GOT3 (cell line): ENCODE results near the gene FMOD.

Experiments
- DNase-seq: peaks from one replicate; lab custom pipeline; 2025; ENCODE audit warnings: mixed read lengths; lab: John Stamatoyannopoulos, UW

Gene FMOD

DNA sequence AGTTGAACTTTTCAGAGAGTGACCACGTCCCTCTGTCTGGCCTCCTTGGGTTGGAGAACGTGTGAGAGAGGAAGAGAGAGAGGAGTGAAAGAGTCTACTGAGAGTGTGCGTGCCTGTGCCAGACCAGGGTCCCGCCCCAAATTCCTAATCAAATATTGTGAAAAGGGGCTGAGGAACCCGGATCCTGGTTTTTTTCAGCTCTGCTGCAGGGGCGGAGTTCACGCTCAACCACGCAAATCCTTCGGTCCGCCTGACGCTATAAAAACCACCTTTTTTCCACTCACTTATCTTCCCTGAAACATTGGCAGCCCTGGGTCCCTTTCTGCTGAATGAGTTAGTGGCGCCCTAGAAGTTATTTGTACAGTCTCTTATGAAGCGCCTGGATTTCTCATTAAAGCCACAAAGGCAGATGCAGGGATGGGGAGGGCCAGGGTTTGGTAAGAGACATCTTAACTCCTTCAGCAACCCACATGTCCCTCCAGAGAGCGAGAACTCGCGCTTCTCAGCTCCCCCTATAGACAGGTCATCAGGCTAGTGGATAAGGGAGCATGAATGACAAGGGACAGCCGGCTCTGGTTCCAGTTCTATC lies at the start of gene FMOD:
TSS of gene FMOD (minus strand) at position 86 of the 589 bp plus-strand sequence. CDS start 2,852 bp downstream, outside the sequence.
- DNase-seq: no peak

DNA sequence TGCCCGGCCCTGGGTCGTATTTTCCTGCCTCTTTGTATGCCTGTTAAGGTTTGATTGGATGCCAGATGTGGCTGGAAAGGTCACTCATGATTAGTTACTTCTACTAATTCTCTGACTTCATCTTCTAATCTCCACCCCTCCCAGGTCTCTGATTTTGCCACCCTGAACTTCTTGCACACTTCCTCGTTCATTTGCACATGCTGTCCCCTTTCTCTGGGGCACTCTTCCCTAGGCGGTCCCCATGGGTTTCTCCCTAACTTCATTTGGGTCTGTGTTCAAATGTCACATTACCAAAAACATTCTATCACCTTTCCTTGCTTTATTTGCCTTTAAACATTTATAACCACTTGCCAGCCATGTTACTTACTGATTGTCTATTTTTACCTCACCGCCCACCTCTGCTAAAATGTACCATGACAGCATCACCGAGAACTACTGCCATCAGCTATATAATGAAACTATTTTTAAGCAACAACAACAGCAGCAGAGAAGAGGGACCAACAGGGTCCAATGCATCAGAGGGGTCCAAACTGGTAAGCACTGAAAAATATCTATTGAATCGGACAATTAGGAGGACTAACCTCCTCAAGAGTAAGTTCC lies 45.8 kb upstream of the FMOD start:
- DNase-seq: no peak

DNA sequence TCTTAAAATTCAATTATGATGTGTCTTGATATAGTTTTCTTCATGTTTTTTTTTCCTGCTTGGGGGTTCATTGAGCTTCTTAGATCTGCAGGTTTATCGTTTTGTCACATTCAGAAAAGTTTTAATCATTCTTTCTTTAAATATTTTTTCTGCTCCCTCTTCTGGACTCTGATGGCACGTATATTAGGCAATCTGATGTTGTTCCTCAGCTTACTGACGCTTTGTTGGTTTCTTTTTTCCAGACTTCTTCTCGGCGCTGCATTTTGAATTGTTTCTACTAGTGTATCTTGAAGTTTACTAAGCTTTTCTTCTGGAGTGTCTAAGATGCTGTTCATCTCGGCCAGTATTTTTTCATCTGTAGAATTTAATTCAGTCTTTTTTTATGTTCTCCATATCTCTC lies 44.8 kb upstream of the FMOD start:
- no peak for DNase-seq

DNA sequence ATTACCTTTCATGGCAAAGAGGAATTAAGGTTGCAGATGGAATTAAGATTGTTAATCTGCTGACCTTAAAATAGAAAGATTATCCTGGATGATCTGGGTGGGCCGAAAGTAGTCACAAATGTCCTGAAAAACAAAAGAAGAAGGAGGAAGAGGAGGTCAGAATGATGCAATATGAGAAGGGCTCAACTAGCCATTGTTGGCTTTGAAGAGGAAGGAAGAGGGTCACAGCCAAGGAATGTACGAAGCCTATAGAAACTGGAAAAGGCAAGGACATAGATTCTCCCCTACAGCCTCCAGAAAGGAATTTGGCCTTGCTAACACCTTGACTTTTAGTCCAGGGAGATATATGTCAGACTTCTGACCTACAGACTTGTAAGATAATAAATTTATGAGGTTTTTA lies 39.4 kb upstream of the FMOD start:
- DNase-seq: no peak

DNA sequence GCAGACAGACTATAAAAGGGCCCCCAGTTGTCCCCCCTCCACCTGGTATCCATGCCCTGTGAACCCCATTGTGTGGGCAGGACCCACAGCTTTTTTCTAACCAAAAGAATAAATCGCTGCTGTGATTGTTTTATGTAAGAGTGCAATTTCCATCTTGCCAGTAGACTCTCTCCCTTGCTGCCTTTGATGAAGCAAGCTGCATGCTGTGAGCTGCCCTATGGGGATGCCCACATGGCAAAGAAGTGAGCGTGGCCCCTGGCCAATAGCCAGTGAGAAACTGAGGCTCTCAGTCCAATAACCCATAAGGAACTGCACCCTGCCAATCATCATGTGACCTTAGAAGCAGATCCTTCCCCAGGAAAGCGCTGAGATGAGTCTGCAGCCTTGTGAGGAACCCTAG lies 37.8 kb upstream of the FMOD start:
- no peak for DNase-seq

DNA sequence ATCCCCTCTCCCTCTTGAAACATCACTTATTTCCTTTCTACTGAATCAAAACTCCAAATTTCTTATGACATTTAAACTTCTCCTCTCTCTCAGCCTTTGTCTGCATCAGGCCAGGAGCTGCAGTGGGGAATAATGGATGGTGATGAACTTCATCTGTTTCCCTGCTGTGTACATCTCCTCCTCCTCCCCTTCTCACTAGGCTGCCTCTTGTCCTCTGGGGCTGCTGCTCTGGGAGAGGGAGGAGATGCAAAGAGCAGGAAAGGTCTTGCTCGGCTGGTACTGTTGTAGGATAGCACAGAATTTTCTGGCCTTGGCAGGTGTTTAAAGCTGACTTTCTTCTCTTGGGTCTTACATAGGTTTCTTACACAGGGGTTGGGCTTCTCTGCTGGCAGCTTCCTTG lies 31.1 kb upstream of the FMOD start:
- DNase-seq: no peak

DNA sequence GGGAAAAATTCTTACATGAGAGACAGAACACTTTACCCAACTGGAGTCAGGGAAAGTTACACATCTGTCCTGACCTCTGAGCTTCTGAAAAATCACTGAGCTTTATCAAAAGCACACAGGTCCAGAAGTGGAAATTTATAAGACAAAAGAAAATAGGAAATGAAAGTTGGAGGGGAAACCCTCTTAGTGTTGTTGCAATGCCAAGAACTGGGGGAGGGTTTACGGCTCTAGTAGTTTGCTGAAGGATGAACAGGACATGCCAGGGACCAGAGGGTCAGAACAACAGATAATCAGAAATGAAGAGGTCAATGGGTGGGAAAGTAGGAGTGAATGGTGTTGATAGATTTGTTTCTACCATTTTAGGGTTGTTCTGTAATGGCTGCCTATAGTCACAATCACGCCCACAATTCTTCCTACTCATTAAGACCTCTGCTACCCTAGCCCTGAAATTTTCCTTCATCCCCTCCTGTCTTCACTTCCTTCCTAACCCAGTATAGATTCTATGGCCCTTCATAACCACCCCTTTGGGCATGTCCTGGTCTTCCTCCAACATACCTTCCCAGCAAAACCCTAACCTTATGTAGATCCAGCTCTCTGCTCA lies 30.3 kb upstream of the FMOD start:
- no peak for DNase-seq

DNA sequence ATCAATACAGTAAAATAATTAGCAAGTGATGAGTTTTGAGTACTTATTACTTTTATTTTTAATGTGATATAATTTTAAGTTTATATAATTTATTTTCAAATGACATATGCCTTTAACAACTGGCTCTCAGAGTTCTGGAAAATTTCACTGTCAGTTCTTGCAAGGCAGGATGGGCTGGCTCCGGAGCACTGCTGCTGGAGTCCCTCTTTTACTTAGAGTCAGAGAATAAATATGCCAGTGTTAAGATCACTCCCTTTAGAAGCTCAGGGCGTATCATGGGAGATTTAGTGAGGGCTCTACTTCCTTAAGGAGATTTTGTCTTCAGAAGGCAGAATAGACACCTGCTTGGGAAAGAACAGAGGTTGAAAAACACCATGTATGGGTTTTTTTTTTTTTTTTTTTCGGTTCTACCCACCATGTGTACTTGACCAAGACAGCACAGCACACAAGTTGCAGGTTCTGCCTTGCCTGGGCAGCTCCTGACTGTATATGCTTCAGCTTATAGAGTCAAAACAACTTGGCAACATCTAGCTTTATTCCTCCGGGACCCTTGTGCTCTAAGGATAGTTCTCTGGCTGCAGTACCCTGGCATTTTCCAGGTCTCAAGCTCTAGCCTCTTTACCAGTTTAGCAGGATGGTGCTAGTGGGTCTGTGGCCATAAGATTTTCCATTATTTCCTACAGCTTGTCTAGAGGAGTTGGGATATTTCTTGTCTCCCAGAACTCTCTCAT lies 29.7 kb upstream of the FMOD start:
- no peak for DNase-seq

DNA sequence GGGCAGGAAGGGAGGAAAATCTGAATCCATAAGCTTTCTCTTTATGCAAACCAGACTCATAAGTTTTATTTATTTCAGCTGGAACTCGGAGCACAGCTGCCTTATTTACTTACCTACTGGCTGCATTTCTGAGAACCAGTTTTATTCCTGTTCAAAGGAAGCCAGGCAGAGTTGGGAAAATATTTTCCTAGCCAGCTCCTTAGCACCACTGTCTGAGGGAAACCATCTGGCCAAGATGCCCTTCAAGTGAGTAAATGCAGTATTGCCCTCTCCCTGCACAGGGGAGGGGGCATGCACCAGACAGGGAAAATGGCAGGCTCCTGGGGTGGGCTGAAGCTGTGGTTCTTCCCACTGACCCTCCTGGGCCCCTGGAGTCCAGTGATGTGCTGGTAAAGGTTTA lies 28.9 kb upstream of the FMOD start:
- no peak for DNase-seq

DNA sequence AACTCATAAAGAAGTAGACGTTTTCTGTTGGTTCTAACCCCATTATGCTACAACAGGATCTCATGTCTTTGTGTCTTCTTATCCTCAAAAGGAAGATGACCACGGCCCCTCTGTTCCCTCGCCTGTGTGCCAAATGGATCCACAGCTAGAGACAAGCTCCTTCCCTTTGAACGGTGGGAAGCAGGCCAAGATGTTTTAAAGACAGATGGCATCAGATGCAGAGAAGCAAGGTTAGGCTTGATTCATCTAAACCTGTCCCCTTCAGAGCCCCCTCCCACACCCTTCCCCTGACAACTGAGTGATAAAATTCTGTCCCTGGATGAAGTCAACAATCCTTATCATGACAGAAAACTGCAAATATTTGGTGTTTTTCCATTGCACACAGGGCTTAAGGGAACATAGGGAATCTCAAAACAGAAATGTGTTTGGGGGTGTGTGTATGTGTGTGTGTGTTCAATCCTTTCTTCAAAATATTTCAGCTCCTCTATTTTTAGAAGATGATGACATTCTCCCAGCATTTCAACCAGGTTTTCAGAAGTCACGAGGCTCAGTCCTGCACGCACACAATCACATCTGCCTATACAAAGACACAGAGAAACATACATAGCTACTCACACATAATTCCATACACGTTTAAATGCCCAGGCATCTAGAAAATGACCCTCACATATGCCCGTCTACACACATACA lies 27.8 kb upstream of the FMOD start:
- no peak for DNase-seq

DNA sequence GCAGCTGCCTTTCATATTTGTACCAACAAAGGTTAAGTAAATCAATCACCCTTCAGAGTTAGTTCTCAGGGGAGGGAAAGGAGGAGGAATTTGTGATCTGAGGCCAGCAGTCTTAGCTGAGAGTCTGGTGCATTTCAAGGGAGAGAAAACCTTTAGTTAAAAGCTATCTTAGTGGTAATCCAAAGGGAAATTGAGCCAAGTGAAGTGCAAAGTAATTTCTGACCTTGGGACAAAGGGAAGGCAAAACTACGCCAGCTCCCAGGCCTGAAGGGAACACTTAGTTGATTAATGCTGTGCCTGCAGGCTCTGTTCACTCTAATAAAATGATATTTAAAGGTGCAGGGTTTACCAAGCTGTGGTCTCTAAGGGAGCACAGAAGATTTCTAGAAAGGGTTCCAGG lies 23.1 kb upstream of the FMOD start:
- no peak for DNase-seq

DNA sequence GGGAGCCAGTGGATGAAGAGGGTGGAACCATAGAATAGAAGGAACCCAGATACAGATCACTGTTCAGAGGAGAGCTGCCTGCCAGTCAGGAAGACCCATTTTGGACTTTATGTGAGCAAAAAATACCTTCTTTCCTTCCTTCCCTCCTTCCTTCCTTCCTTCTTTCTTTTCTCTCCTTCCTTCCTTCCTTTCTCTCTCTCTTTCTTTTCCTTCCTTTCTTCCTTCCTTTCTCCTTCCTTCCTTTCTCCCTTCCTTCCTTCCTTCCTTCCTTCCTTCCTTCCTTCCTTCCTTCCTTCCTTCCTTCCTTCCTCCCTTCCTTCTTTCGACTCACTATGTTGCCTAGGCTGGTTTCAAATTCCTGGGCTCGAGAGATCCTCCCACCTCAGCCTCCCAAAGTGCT lies 22.1 kb upstream of the FMOD start:
- DNase-seq: no peak

DNA sequence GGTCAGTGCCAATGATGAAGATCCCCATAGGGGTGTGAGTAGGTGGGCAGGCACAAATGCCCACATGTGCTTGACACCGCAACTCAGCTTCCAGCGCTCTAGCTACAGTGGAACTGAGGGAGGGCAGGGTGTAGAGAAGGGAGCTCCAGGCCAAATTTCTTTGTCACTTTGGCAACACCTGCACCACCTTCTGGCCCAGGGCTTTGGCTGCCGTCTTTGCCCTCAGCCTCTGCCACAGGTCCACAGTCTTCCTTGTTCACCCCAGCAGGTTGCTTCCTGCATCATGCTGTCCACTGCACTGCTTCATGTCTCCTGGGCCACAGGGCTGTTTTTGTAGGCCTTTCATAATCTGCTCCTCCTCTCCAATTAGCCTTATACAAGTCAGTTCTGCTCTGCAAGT lies 20.4 kb upstream of the FMOD start:
- DNase-seq: no peak

DNA sequence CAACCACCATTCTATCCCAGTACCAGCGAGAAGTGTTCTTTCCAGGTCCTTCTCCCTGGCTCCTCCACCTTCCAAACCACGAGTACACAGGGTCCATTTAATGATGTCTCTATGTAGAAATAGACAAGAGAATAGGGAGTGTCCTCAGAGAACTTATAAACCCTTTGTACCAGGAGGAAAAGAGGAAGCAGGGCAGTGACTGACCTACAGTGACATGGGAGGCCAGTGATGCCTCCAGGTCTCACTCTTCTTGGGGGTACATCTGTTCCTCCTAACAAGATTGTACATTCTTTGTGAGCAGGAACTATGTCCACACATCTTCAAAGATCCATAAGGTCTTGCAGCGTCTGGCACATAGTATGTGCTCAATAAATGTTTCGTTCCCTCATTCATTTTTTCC lies 18.7 kb upstream of the FMOD start:
- no peak for DNase-seq

DNA sequence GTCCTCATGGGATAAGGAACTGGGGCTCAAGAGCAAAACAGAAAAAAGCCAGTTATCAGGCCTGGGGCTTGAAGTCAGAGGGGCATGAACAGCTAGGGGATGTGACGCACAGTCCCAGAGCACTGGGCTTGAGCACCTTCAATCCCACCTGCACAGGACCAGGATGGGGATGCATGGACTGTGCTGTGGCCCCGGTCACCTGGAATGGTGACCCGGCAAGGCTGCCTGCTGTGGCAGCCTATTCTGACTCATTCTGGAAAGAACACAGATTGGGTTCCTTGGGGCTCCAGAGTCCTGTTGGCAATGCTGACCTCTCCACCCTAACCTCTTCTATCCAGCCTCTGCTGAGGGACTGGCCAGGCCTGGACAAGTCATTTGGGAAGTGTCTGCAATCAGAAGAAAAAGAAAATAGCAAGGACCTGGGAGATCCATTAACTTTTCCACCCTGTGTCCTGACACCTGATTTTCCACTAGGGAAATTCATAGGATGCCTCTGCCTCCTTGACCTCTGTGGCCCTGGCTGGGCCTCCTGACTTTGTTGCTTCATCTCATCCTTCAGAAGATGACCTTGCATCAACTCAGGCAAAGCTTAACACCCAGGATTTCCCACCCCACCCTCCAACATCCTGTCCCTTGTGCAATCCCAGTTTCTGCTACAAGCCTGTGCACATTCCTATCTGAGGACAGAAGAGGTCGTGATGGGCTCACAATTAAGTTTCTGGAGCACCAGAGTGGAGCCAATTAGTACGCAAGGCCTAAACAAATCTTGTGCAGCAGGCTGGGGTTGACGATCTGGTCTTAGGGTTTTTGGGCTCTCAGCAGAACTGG lies 17.9 kb upstream of the FMOD start:
- DNase-seq: no peak

DNA sequence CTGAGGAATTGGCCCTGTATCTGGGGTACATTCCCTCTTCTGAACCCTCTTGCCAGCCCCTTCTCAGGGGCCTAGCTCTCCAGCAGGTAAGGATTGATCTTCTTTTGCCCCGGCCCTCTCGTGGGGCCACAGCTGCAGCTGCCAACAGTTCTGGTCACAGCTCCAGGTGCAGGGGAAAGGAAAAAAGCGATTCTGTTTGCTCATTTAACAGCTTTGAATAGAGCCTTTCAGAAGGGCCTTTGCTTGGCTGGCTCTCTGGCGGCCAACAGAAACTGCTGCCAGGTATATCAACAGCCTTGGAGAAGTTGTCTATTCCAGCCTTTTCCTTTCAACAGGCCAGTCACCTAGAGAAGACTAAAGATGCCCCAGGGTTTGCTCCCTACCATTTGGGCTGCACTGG lies 16.1 kb upstream of the FMOD start:
- no peak for DNase-seq

DNA sequence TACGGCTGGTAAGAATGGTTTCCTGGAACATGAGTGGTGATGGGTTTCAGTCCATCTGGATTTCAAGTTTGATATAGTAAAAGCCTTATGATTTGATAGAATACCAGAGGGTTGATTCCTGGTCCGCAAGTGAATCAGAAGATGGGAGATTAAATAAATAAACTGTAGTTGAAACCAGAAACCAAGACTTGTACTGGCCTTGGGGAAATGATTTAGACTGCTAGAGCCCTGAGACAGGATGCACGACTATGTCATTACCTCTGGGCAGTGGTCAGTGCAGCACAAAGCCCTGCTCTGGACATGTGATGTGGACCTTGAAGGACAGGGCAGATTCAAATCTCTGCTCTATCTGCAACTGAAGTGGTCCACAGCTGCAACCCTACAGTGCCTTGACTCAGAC lies 15.6 kb upstream of the FMOD start:
- no peak for DNase-seq

DNA sequence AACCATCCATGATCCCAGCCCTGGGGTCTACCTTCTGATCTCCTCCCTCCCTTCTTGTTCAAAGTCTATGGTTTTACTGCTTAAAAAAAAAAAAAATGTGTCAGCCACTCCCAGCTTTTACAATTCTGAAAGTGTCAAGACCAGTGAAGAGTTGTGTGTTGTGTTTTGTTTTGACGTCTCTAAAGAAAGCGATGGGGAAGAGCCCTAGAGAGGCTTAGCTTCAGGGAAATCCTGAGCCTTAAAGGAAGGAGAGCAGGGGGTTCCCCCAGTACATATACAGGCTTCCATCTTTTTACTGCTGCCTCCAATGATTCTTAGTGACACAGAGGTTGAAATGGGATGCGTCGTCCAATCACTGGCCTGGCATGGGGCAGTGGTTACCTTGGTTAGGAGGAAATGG lies 13.9 kb upstream of the FMOD start:
- DNase-seq: no peak

DNA sequence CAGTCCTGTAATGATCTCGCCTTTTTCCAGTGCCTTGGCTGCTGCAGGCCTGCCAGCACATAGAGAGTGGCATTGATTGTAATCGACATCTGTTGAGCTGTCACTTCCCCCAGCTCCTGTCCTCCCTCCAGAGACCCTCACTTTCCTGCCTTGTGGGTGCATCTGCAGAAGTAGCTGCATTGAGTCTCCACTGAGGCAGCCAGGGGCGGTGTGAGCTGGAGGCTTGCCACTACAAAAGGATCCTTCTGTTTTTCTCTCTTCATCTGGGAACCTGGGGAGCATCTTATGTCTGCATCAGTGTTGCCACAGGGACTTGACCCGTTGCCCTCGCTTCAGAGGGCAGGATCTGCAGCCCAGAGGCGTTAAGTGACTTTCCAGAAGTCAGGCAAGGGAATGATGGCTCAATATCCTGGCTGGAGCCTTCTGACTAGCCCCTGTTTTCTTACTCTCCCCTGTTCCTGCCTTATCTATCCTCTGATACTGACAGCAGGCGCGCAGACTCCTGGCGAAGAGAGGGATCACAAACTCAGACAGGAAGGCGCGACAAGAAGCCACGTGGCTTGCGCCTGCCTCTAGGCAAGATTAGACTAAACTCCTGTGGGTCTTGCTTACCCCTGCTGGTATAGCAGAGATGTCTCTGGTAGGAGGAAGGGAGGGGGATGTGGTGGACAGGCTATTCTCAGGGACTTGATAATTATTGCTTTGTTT lies 13.3 kb upstream of the FMOD start:
- no peak for DNase-seq

DNA sequence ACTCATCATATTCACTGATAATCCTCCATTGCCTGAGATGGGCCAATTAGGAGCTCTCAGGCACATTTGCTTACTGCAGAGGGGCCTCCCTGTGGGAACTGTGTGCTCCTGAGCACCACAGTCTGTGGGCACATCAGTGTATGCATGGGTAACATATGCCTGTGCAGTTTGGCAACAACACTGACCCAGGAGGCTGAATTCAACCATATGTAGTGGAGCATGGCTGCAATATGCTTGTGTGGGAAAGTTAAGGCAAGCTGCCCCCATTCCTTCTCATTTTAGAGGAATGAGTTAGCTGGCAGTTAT lies 11.8 kb upstream of the FMOD start:
- no peak for DNase-seq

DNA sequence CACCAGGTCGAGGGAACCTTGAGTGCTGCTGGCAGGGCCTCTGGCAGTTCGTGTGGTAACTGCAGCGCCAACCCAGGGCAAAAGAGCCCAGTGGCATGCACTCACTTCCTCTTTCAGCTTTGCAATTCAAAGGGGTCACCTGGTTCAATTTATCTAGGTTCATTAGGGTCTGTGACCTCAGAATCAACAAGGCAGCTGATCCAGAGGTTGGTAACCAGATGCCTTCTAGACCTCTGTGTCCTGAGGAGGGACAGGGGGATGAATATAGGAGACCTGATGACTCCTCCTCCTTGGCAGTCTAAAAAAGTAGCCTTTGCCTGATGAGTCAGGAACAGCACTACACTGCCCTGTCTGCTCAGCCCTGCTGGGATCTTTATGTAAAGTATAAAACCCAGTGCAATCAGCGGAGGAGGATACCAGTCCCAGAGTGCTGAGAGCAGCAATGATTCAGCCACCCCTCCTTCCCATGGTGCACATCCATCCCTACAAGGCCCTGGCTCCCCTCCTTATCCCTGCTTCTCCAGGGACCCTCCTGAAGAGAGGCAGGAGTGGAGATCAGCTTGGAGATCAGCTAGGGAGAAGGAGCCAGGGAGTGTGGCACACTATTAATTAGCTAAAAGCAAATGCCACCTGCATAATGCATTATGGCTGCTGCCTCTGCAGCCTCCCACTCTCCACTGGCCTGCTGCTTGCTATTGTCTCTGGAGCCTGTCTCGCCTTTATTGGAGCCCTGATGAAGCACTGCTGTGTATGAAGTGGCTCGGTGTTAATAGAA lies 11.2 kb upstream of the FMOD start:
- no peak for DNase-seq
